Adipose tissue (tissue), 3 donors: ENCODE data around the gene RHOJ. TPM values are rescaled to one million over a fixed set of nuclear protein-coding genes. Genes with fewer than 3 reads are reported as not detected.
"Not testable (repeated sequence)": the region's sequence is repeated elsewhere in the genome, so short reads cannot be mapped to it uniquely, and the experiment has no call there.

ENCODE experiments used
- H3K27ac ChIP-seq: one replicate; pipeline ENCODE4 v1.5.1; 2013; ENCODE audit warnings: low read depth, low read length
- WGBS, 3 donors: extraction: QIAGEN DNeasy Blood & Tissue Kit; methylation state at CpG; one replicate each; pipeline ENCODE4 v1.1.7; 2013; 5-methylcytosine and 5-hydroxymethylcytosine counted together
- polyA plus RNA-seq, 3 donors: library from polyadenylated mRNA; stranded (reverse); fragments of 200-250 nt; gene quantifications; one replicate each; pipeline ENCODE4 v1.2.3, GENCODE V29; 2013
- donor health status: healthy with polysubstance abuse.
- donor health status: Bipolar disorder and iron deficiency.
- donor health status: healthy.

Gene RHOJ
- polyA plus RNA-seq, 3 donors: 3.9 to 22.0 (median 17.6) TPM

DNA sequence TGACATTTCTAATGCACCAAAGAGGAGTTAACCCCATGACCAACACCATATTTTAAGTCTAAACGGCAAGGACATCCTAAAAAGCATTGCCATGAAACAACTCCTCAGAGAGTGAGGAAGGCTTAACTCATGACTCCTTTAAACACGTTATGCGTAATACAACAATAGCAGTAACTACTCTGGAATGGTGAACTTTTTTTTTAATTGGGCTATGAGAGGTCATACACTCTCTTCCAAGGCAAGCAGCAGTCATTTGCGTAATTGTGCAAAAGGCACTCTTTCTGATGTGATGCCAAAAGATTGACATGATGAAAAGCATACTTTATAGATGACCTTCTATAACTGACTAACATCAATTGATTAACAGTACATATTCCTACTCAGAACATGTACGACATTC is 39.4 kb downstream of the RHOJ start:
- no peak overlapping the region for H3K27ac ChIP-seq
- WGBS, 3 donors: 76 to 89% (median 81%) methylated on average over 5 of the region's 5 CpGs

DNA sequence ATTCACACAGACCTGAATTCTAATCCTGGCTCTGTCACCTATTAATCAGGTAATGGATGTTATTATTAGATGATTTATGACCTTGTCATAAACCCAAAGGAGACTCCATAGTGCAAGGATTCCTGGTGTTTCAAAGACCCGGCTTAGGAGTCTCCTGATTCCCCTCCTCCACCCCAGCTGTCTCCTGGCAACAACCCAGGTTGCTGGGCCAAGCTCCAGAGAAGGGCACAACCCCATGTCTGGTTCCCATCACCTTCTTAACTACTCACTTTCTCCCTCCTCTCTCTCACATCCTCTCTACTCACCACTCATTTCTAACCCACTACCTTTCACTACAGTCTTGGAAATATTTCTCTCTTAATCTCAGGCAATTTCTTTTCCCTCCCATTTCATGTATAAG is 41.6 kb downstream of the RHOJ start:
- H3K27ac ChIP-seq: no peak overlapping the region
- WGBS, 3 donors: 40 to 56% (median 41%) methylated on average over 1 of the region's 1 CpG

DNA sequence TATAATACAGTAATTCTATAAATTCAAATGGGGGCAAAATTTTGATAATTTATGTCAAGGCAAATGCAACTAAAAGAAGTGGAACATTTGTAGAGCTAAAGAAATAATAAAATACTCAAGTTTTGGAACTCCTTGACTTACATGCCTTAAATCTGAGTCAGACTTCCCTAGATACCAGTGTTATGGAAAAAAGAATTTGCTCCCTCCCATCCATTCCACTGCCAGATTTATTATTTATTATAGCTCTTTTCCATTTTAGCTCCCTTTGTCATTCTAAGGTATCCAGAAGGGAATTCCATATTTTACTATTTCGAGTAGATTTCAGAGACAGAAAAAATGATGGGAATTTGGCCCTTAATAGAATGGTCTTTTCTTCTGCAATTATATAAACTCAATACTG is 44.0 kb downstream of the RHOJ start:
- H3K27ac ChIP-seq: no peak overlapping the region
- 49 to 66% (median 56%) methylated on average over 1 of the region's 1 CpG for WGBS, 3 donors

GRCh38 chr14:63249092-63249491 is 44.8 kb downstream of the RHOJ start:
- H3K27ac ChIP-seq: no peak overlapping the region
- 30 to 50% (median 45%) methylated on average over 2 of the region's 2 CpGs for WGBS, 3 donors

- 33 to 84% (median 69%) methylated on average over 3 to 4 of the region's 4 CpGs for WGBS, 3 donors
- no peak overlapping the region for H3K27ac ChIP-seq
Observed at GRCh38 chr14:63257299-63257698, 53.1 kb downstream of the RHOJ start.

DNA sequence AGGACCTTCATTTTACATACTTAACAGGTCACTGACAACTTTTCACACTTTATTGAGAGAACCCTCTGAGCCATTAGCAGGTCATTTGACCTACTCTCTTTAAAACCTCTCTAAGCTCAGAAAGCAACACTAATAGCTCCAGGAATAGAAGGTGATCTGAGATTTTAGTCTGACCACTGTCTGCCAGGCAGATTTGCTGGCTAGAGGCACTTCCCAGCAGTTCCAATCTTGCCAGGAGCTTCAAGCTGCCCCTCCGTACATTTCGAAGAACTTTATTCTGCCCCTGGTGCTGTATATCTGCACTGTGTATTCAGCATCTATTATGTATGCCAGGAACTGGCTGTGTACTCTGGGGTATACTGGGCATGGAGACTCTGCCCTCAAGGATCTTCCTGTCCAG is 58.2 kb downstream of the RHOJ start:
- 82 to 94% (median 87%) methylated on average over 2 of the region's 2 CpGs for WGBS, 3 donors
- no peak overlapping the region for H3K27ac ChIP-seq

- 77 to 90% (median 90%) methylated on average over 1 of the region's 1 CpG for WGBS, 3 donors
- H3K27ac ChIP-seq: no peak overlapping the region
Observed at GRCh38 chr14:63266106-63266505, 61.9 kb downstream of the RHOJ start.

GRCh38 chr14:63267171-63267570 is 62.9 kb downstream of the RHOJ start:
- no peak overlapping the region for H3K27ac ChIP-seq
- 59 to 86% (median 80%) methylated on average over 3 of the region's 3 CpGs for WGBS, 3 donors

GRCh38 chr14:63268771-63269170 is 64.5 kb downstream of the RHOJ start:
- 88 to 95% (median 94%) methylated on average over 5 of the region's 5 CpGs for WGBS, 3 donors

DNA sequence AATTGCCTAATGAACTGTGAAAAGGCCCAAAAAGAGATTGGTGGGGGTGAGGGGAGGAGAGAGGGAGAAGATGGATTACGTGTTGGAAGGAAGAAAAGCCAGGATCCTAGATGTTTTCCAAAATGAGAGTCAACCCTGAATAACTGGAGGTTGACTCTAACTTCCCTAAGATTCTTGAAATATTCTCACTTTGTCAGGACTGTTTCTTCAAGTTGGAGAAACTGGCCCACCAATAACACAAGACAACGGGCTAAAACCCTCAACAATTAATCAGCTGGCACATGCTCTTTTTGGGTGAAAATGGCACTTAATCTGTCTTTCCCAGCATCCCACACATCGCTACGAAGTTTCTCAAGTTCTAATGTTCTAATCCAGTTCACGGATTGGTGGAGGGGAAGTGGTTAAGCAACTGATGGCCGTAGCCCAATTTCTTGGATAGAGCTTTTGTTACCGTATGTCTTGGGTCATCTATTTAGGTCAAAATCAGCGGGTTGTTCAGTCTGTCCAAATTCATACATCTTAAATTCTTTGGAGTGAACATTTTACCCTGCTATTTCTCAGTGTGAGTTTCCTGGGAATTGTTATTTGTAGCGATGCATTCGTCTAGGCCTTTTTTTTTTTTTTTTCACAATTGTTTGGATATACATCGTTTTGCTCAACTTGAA is 65.5 kb downstream of the RHOJ start:
- no peak overlapping the region for H3K27ac ChIP-seq
- WGBS, 3 donors: 71 to 84% (median 82%) methylated on average over 11 of the region's 11 CpGs

More at GRCh38 chr14:63268771-63269170, 64.5 kb downstream of the RHOJ start:
- no peak overlapping the region for H3K27ac ChIP-seq

GRCh38 chr14:63273129-63273528 is 68.9 kb downstream of the RHOJ start:
- no peak overlapping the region for H3K27ac ChIP-seq
- WGBS, 3 donors: 55 to 62% (median 59%) methylated on average over 3 of the region's 3 CpGs

DNA sequence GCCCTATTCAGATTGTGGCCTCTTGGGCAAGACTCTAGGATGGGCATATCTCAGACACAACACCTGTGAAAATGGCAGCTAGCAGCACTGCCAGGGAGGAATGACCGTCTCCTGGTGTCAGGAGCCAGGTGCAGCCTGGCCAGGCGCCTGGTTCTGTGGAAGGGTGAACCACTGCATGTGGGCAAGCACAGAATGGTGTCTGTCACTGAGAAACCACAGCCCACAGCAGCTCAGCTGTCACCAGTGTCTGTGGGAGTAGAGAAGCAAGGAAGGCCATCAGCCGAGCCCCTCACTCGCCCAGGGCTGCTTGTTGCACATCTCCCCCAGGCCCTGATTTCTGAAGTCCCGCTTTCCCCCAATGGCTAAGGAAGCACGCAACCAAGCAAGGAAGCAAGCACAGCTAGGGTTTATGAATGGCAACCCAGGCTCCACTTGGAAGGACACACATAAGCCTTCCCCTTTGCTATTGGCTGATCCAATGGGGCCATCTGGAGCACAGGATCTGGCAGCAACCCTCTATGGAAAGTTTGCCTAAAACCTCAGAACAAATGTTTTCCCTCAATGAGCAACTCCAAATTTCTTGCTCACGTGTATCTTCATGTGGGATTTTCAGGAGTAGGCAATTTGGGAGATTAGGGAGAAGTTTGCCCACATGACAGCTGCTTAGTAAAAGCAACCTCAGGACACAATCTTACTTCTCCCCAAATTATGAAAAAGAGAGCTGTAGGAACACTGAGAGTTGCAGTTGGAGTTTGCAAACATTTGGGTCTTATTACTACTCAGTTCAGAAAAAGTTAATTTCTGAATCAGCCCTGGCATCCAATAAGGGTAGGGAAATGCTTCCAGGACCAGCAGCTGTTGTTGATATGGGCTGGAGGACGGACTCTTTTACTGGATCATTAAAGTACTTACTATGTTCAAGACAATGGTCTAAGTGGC is 69.7 kb downstream of the RHOJ start:
- no peak overlapping the region for H3K27ac ChIP-seq

DNA sequence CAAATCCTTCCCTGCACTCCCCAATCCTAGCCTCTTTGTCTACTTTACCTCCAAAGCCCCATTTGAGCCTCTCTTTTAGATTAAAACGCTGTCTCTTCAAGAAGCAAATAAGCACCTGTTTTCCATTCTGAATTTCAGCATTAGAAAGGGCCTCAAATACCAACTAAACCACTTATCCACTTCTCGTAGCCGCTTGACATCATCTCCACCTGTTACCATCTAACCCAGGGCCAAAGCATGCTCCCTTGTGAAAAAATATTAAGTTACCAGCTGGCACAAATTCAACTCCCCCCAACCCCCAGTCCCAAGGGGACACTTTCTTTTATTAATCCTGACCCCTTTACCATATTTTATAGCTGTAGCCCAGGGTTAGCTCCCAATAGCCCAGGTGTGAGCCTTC is 71.4 kb downstream of the RHOJ start:
- 80 to 92% (median 89%) methylated on average over 3 of the region's 3 CpGs for WGBS, 3 donors
- H3K27ac ChIP-seq: no peak overlapping the region

More for the DNA sequence above, 69.7 kb downstream of the RHOJ start:
- WGBS, 3 donors: 69 to 75% (median 72%) methylated on average over 8 of the region's 8 CpGs

DNA sequence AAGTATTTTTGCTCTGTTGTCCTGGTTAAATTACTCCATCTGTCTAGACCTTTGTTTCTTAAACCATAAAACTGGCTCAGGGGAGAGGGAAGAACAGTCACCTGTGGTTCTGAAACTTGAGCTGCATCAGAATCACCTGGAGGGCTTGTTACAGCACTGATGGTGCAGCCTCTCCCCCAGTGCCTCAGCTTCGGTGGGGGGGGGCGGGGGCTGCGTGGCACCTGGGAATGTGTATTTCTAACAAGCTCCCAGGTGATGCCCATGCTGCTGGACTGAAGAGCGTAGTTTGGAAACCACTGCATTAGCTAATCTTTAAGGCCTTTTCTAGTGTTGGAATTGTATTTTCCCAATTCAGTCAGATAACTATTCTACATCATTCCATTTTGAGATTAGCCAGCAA is 71.8 kb downstream of the RHOJ start:
- 70 to 87% (median 83%) methylated on average over 4 of the region's 4 CpGs for WGBS, 3 donors
- H3K27ac ChIP-seq: no peak overlapping the region

DNA sequence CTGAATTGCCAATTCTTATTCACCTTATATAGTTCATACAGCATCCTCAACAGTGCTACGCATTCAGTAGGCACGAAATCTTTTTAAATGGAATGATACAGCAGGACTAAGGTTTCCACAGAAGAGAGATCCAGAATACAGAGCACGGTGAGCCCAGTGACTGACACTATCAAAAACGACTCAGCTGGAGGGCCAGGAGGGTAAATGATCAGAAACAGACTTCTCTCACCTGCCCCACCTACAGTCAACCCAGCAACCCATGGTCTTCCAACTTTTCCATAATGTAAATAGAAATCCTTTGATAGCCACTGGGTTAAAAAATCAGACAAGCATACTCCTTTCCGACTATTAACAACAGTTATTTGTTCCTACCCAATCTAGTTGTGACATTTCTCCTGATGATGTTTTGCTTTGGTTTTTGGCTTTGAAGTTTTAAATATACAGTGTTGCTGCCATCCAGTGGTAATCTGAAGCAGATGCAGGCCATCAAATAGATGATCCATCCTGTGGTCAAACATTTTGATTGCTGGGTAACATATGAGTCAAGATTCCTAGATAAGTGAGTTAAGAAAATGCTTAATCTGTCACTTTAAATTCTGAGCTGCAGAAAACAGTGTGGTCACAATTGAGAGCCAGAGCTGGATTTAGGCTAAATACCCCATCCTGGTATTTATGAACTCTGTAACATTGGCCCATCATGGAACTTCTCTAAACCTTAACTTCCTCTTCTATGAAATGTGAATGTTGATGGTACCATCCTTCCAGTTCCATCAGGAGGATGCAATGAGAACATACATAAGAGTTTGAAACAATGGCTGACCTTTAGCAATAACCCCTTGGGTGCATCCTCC is 72.5 kb downstream of the RHOJ start:
- no peak overlapping the region for H3K27ac ChIP-seq
- WGBS, 3 donors: 46 to 50% (median 48%) methylated on average over 5 of the region's 5 CpGs

DNA sequence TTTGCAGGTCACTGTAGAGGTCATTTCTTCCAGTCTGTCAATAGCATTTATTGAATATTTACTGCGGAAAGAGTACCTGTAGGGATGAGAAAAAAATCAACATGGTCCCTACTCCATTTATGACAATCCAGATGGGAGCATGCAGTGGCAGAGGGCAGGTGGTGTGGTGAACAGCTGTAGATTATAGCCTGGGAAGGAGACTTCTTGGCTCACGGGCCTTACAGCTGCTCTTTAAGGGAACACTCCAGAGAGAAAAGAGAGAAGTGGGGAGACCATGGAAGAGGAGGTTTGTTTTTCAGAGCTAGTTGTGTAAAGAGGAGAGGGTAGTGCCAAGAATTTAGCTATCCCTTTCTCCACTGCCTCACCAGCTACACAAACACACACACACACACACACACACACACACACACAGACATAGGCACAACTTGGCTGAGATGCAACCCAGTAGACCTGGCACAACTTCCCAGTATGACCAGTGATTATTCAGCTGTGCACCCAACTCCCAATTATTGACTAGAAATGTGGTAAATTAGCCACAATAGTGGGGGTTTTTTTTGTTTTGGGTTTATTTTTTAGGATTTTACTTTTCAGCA is 73.4 kb downstream of the RHOJ start:
- WGBS, 3 donors: 40 to 85% (median 84%) methylated on average over 2 of the region's 2 CpGs
- H3K27ac ChIP-seq: no peak overlapping the region

DNA sequence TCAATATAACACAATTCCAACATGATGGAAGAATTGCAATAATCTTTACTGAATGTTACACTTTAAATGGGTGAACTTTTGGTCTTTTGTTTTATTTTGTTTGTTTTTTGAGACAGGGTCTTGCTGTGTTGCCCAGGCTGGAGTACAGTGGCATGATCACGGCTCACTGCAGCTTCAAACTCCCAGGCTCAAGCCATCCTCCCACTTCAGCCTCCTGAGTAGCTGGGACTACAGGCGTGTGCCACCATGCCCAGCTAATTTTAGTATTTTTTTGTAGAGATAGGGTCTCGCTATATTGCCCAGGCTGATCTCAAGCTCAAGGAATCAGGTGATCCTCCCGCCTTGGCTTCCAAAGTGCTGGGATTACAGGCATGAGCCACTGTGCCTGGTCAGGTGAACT is 75.7 kb downstream of the RHOJ start:
- 93 to 95% (median 94%) methylated on average over 4 of the region's 4 CpGs for WGBS, 3 donors
- H3K27ac ChIP-seq: not testable (repeated sequence)
